HepG2 (cell line): Measurements from ENCODE around the gene KCTD13. TPM values are rescaled to one million over a fixed set of nuclear protein-coding genes. Genes with fewer than 3 reads are reported as not detected.
A peak's percentile ranks its signal among the peaks of the same experiment; 100 is the strongest.

ENCODE experiments used
- FOSL1 ChIP-seq: sonication (generic); formaldehyde crosslinking; IDR thresholded peaks from 2 replicates; pipeline ENCODE4 v1.9.0; 2021; ENCODE audit warnings: missing genetic modification reagents, borderline replicate concordance
- FOXM1 ChIP-seq: sonication (generic); formaldehyde crosslinking; IDR thresholded peaks from 2 replicates; pipeline ENCODE4 v1.5.0; 2020; ENCODE audit warnings: missing genetic modification reagents
- HOXA5 ChIP-seq: sonication (generic); formaldehyde crosslinking; IDR thresholded peaks from 2 replicates; pipeline ENCODE4 v1.4.0; 2020; ENCODE audit warnings: missing genetic modification reagents
- LCORL ChIP-seq, 2 experiments: fragments of 450-650 bp in 1 of 2; sonication (generic) in 1 of 2; formaldehyde crosslinking in 1 of 2; IDR thresholded peaks; 2 replicates each; pipeline versions ENCODE4 v1.5.0 to v1.6.1; 2017 to 2020; ENCODE audit warnings: antibody characterized with exemption in 1 of 2, missing genetic modification reagents in 1 of 2
- MLX ChIP-seq: IDR thresholded peaks from 2 replicates; pipeline ENCODE4 v1.6.1; 2016
- PRPF4 ChIP-seq: fragments of 200-400 bp; formaldehyde crosslinking; IDR thresholded peaks from 2 replicates; pipeline ENCODE4 v1.6.1; 2016; ENCODE audit warnings: low read length, low read depth; ENCODE audit not compliant: poor library complexity, severe bottlenecking
- REL ChIP-seq: sonication (generic); formaldehyde crosslinking; conservative IDR thresholded peaks from 2 replicates; pipeline ENCODE4 v1.8.0; 2022; ENCODE audit warnings: mild to moderate bottlenecking, missing genetic modification reagents, moderate library complexity
- SNRNP70 ChIP-seq: fragments of 200-400 bp; formaldehyde crosslinking; IDR thresholded peaks from 2 replicates; pipeline ENCODE4 v1.6.1; 2017; ENCODE audit warnings: mild to moderate bottlenecking, low read depth, low read length, moderate library complexity
- SOX6 ChIP-seq, 2 experiments: fragments of 450-650 bp in 1 of 2; sonication (generic) in 1 of 2; formaldehyde crosslinking in 1 of 2; IDR thresholded peaks; 2 replicates each; pipeline versions ENCODE4 v1.4.0 to v1.6.1; 2017 to 2020; ENCODE audit warnings: antibody characterized with exemption in 1 of 2, mild to moderate bottlenecking in 1 of 2, missing genetic modification reagents in 1 of 2
- SPEN ChIP-seq: sonication (generic); formaldehyde crosslinking; IDR thresholded peaks from 2 replicates; pipeline ENCODE4 v1.5.1; 2020; ENCODE audit warnings: low read depth, mild to moderate bottlenecking, missing genetic modification reagents
- TARDBP ChIP-seq: sonication (generic); formaldehyde crosslinking; IDR thresholded peaks from 2 replicates; pipeline ENCODE4 v1.8.0; 2022; ENCODE audit warnings: mild to moderate bottlenecking, missing genetic modification reagents
- TEAD2 ChIP-seq: sonication (generic); formaldehyde crosslinking; IDR thresholded peaks from 2 replicates; pipeline ENCODE4 v1.9.0; 2021; ENCODE audit warnings: missing genetic modification reagents
- TFE3 ChIP-seq: IDR thresholded peaks from 2 replicates; pipeline ENCODE4 v1.6.1; 2016
- ZBTB10 ChIP-seq: sonication (generic); formaldehyde crosslinking; IDR thresholded peaks from 2 replicates; pipeline ENCODE4 v1.4.0; 2020; ENCODE audit warnings: missing genetic modification reagents, borderline replicate concordance
- ZEB1 ChIP-seq: IDR thresholded peaks from 2 replicates; pipeline ENCODE4 v1.6.1; 2012; ENCODE audit warnings: mild to moderate bottlenecking, low read depth, inconsistent platforms; ENCODE audit not compliant: insufficient replicate concordance
- ZMYM2 ChIP-seq: sonication (generic); formaldehyde crosslinking; IDR thresholded peaks from 2 replicates; pipeline ENCODE4 v1.8.0; 2022; ENCODE audit warnings: mild to moderate bottlenecking, missing genetic modification reagents
- ZNF232 ChIP-seq: sonication (generic); formaldehyde crosslinking; IDR thresholded peaks from 2 replicates; pipeline ENCODE4 v1.4.0; 2020; ENCODE audit warnings: missing genetic modification reagents, borderline replicate concordance
- ZNF280B ChIP-seq: sonication (generic); formaldehyde crosslinking; IDR thresholded peaks from 2 replicates; pipeline ENCODE4 v1.5.0; 2020; ENCODE audit warnings: missing genetic modification reagents, mild to moderate bottlenecking, borderline replicate concordance
- ZNF414 ChIP-seq: sonication (generic); formaldehyde crosslinking; IDR thresholded peaks from 2 replicates; pipeline ENCODE4 v1.5.0; 2020; ENCODE audit warnings: missing genetic modification reagents
- polyA plus RNA-seq, 8 experiments: library from polyadenylated mRNA; depleted of rRNA in 3 of 8; stranded (reverse) in 7 of 8; unstranded in 1 of 8; fragments of >200 nt; fragmentation: Illumina TruSeq in 4 of 8; extraction: Trizol in 4 of 8; gene quantifications; 2 replicates each; pipeline versions ENCODE4 v1.2.1 to v1.2.3, GENCODE V29; 2011 to 2016; ENCODE audit warnings: low read depth in 4 of 8, missing spikeins in 1 of 8, mixed read lengths in 1 of 8; ENCODE audit not compliant: insufficient read depth in 1 of 8
- total RNA-seq, 5 experiments: library from RNA; depleted of rRNA; stranded (reverse); fragments of >200 nt; fragmentation: Illumina TruSeq; extraction: Trizol; gene quantifications; 2 replicates each; pipeline ENCODE4 v1.2.3, GENCODE V29; 2016; ENCODE audit warnings: low read depth in 1 of 5

Gene KCTD13
- total and polyA plus RNA-seq, 2 of the 13 experiments (the other 11 are each of a cell fraction or from before 2014, with no cell fraction given), result 6.3 to 14.7 TPM

GRCh38 chr16:29891525-29892457 is 34.2 kb downstream of the KCTD13 start (continued):
- TF ChIP-seq SOX6 (IDR thresholded peaks at IDR 0.05), result no peak
- TF ChIP-seq SOX6 (CRISPR knock-in tag; IDR thresholded peaks at IDR 0.05), result peak; percentile 91
- no peak for TF ChIP-seq LCORL (IDR thresholded peaks at IDR 0.05)
- TF ChIP-seq LCORL (CRISPR knock-in tag; IDR thresholded peaks at IDR 0.05), result peak; percentile 23; the same call in 1 of the 2 replicates
- TF ChIP-seq ZNF414 (CRISPR knock-in tag), result 0 out of 2 replicates have a peak, but pooled peaks have one; percentile 49
- peak; percentile 24; the same call in 1 of the 2 replicates for TF ChIP-seq ZNF232 (CRISPR knock-in tag)
- TF ChIP-seq ZMYM2, result peak; percentile 81
- TF ChIP-seq MLX (CRISPR knock-in tag), result 0 out of 2 replicates have a peak, but pooled peaks have one; percentile 14
- TF ChIP-seq REL (CRISPR knock-in tag), result no peak
- no peak for TF ChIP-seq FOXM1
- peak; percentile 82; the same call in 1 of the 2 replicates for TF ChIP-seq ZBTB10 (CRISPR knock-in tag)
- TF ChIP-seq FOSL1 (CRISPR knock-in tag), result no peak
- TF ChIP-seq SPEN (CRISPR knock-in tag), result no peak
- no peak for TF ChIP-seq SNRNP70
- TF ChIP-seq TARDBP (CRISPR knock-in tag), result peak; percentile 88
- no peak for TF ChIP-seq ZNF280B (CRISPR knock-in tag)
- TF ChIP-seq TFE3 (CRISPR knock-in tag), result 0 out of 2 replicates have a peak, but pooled peaks have one; percentile 15
- peak; percentile 44 for TF ChIP-seq ZEB1
- TF ChIP-seq TEAD2 (CRISPR knock-in tag), result no peak
- 0 out of 2 replicates have a peak, but pooled peaks have one; percentile 50 for TF ChIP-seq HOXA5
- no peak for TF ChIP-seq PRPF4
